Loucy (cell line): ENCODE measurements around the gene SASH1.

Experiments
- CTCF ChIP-seq: fragments of 200-600 bp; sonication (generic); conservative IDR thresholded peaks from 2 replicates; pipeline ENCODE4 v1.5.1; 2014; ENCODE audit warnings: mild to moderate bottlenecking, antibody characterized with exemption, low read length
- EZH2phosphoT487 ChIP-seq: fragments of 200-600 bp; IDR thresholded peaks from 2 replicates; pipeline ENCODE4 v1.6.1; 2018; ENCODE audit warnings: antibody characterized with exemption, mild to moderate bottlenecking, moderate library complexity, borderline replicate concordance

- TF ChIP-seq CTCF, result no peak
- no peak for TF ChIP-seq EZH2phosphoT487
Observed at GRCh38 chr6:148364056-148364824, 21.6 kb downstream of the SASH1 start.
